Neural crest cell (in vitro differentiated cells): ENCODE data around the gene GKN2. TPM values are rescaled to one million over a fixed set of nuclear protein-coding genes. Genes with fewer than 3 reads are reported as not detected.

Source experiments
- DNase-seq: peaks from one replicate; pipeline ENCODE4 v3.0.0; 2021; ENCODE audit warnings: low read depth, mixed read lengths, low spot score
- H3K27ac Mint-ChIP-seq: one replicate; pipeline ENCODE4 v1.8.0; 2021; ENCODE audit warnings: mild to moderate bottlenecking, mixed read lengths; ENCODE audit not compliant: unreplicated experiment
- H3K27me3 Mint-ChIP-seq: 2 replicates; pipeline ENCODE4 v1.8.0; 2021; ENCODE audit warnings: low read depth, mild to moderate bottlenecking, mixed read lengths
- H3K36me3 Mint-ChIP-seq: 2 replicates; pipeline ENCODE4 v1.8.0; 2021; ENCODE audit warnings: low read depth, mild to moderate bottlenecking, mixed read lengths
- H3K4me1 Mint-ChIP-seq: 2 replicates; pipeline ENCODE4 v1.8.0; 2021; ENCODE audit warnings: mixed read lengths
- H3K4me3 Mint-ChIP-seq: one replicate; pipeline ENCODE4 v1.8.0; 2021; ENCODE audit warnings: mild to moderate bottlenecking, mixed read lengths
- H3K9me3 Mint-ChIP-seq: 2 replicates; pipeline ENCODE4 v1.8.0; 2021; ENCODE audit warnings: mixed read lengths
- total RNA-seq: library from RNA; stranded (reverse); gene quantifications from 2 replicates; pipeline ENCODE4 v1.2.1, GENCODE V29; 2021
- TF ChIP-seq, protein P1 (sequence below): fragments of 200-600 bp; sonication (generic); conservative IDR thresholded peaks from 2 replicates; pipeline ENCODE4 v1.5.0; 2021; ENCODE audit warnings: antibody characterized with exemption, mild to moderate bottlenecking

Gene GKN2
- total RNA-seq, 1 donor from 2014 or later, result not detected

GRCh38 chr2:68937346-68938055 is 15.2 kb downstream of the GKN2 start:
- no peak for DNase-seq
- Mint-ChIP-seq H3K36me3 (no peaks in the 10 kb centered on the region), H3K4me1 (no peaks in the 10 kb centered on the region), H3K4me3 (no peak overlapping the region), H3K27me3 (peaks cover 44% of the 10 kb centered on the region), H3K27ac (no peak overlapping the region), H3K9me3 (peaks cover 3% of the 10 kb centered on the region)
- TF ChIP-seq, protein P1, sequence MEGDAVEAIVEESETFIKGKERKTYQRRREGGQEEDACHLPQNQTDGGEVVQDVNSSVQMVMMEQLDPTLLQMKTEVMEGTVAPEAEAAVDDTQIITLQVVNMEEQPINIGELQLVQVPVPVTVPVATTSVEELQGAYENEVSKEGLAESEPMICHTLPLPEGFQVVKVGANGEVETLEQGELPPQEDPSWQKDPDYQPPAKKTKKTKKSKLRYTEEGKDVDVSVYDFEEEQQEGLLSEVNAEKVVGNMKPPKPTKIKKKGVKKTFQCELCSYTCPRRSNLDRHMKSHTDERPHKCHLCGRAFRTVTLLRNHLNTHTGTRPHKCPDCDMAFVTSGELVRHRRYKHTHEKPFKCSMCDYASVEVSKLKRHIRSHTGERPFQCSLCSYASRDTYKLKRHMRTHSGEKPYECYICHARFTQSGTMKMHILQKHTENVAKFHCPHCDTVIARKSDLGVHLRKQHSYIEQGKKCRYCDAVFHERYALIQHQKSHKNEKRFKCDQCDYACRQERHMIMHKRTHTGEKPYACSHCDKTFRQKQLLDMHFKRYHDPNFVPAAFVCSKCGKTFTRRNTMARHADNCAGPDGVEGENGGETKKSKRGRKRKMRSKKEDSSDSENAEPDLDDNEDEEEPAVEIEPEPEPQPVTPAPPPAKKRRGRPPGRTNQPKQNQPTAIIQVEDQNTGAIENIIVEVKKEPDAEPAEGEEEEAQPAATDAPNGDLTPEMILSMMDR, result no peak

DNA sequence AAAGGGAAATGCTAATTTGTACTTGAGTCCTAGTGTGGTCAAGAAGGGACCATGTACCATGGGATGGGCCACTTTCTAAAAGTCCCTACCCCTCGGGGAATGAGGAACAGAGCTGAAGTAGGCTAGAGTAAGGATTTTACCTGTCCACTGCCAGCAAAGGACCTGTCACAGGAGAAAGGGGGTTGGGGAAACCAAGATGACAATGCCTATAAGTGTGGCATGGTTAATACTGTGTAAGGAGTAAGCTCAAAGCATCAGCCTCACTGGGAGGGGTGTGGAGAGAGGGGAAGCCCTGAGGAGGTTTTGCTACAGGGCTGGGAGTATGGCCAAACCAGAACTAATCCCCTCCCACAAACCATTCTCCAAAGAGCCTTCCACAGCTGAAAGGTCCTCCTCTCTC is 15.8 kb downstream of the GKN2 start:
- Mint-ChIP-seq H3K9me3 (peaks cover 3% of the 10 kb centered on the region), H3K27me3 (peaks cover 39% of the 10 kb centered on the region), H3K27ac (no peak overlapping the region), H3K36me3 (no peaks in the 10 kb centered on the region), H3K4me1 (no peaks in the 10 kb centered on the region), H3K4me3 (no peak overlapping the region)
- TF ChIP-seq, protein P1, result no peak
- DNase-seq, result no peak

- TF ChIP-seq, protein P1, result no peak
- no peak overlapping the region for H3K4me3 Mint-ChIP-seq
- no peaks in the 10 kb centered on the region for H3K36me3 Mint-ChIP-seq
- no peak for DNase-seq
- H3K27ac Mint-ChIP-seq, result no peak overlapping the region
- H3K4me1 Mint-ChIP-seq, result no peaks in the 10 kb centered on the region
- peaks cover 3% of the 10 kb centered on the region for H3K9me3 Mint-ChIP-seq
- peaks cover 39% of the 10 kb centered on the region for H3K27me3 Mint-ChIP-seq
Measured at GRCh38 chr2:68936427-68936826, 16.3 kb downstream of the GKN2 start.

DNA sequence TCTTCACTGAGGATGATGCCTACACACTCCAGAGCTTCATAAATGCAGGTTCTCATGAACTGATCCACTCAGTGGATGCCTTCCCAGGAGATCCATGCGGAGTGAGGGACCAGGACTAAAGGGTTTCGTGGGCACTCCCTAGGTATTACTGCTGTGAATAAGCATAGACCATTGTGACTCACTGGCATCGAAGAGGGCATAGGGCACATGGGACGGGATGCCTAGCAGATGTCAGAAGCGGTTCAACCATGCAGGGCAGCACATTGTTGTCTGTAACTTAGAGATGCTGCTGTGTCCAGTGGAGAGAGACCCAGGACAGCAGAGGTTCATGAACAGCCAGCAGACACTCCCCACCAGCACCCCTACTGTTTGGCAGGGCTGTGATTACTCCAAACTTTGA is 17.2 kb downstream of the GKN2 start:
- Mint-ChIP-seq H3K27ac (no peak overlapping the region), H3K27me3 (peaks cover 32% of the 10 kb centered on the region), H3K9me3 (no peaks in the 10 kb centered on the region), H3K4me3 (no peak overlapping the region), H3K36me3 (no peaks in the 10 kb centered on the region), H3K4me1 (no peaks in the 10 kb centered on the region)
- no peak for DNase-seq
- TF ChIP-seq, protein P1, result no peak

DNA sequence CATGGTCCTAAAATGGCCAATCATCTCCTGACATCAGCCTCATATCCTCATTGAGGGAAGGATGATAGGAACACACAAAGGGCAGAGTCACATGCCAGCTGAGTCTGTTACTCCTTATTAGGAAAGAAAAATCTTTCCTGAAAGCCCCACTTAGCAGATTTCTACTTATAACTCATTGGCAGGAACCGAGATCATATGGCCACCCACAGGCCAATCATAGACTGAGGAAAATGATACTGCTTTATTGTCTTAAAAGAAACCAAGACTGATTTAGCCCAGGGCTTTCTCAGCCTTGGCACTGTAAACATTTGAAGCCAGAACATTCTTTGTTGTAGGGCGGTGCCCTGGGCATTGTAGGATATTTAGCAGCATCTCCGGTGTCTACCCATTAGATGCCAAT is 18.7 kb downstream of the GKN2 start:
- TF ChIP-seq, protein P1, result no peak
- peaks cover 23% of the 10 kb centered on the region for H3K27me3 Mint-ChIP-seq

More for the DNA sequence above, 18.7 kb downstream of the GKN2 start:
- no peaks in the 10 kb centered on the region for H3K9me3 Mint-ChIP-seq
- DNase-seq, result no peak
- H3K4me1 Mint-ChIP-seq, result no peaks in the 10 kb centered on the region
- H3K4me3 Mint-ChIP-seq, result no peak overlapping the region
- H3K36me3 Mint-ChIP-seq, result no peaks in the 10 kb centered on the region
- no peak overlapping the region for H3K27ac Mint-ChIP-seq
